Duodenal mucosa (tissue), 2 donors: ENCODE data around the gene PPP5C.

Source experiments
- H3K27ac ChIP-seq: one replicate; pipeline ENCODE4 v1.7.0; 2013; ENCODE audit warnings: low read depth, low read length
- H3K27me3 ChIP-seq, 2 donors: one replicate each; pipeline ENCODE4 v1.7.0; 2013; ENCODE audit warnings: low read length in 2 of 2, control low read depth in 1 of 2; ENCODE audit not compliant: insufficient read depth in 2 of 2, control insufficient read depth in 1 of 2
- H3K36me3 ChIP-seq, 2 donors: one replicate each; pipeline ENCODE4 v1.7.0; 2013; ENCODE audit warnings: low read length in 2 of 2, control low read depth in 1 of 2; ENCODE audit not compliant: insufficient read depth in 2 of 2, control insufficient read depth in 1 of 2
- H3K4me1 ChIP-seq, 2 donors: one replicate each; pipeline ENCODE4 v1.7.0; 2013; ENCODE audit warnings: low read length in 2 of 2, control low read depth in 1 of 2; ENCODE audit not compliant: insufficient read depth in 2 of 2, control insufficient read depth in 1 of 2
- H3K4me3 ChIP-seq, 2 donors: one replicate each; pipeline ENCODE4 v1.7.0; 2013; ENCODE audit warnings: low read length in 2 of 2, low read depth in 1 of 2
- H3K9ac ChIP-seq, 2 donors: one replicate each; pipeline ENCODE4 v1.7.0; 2013; ENCODE audit warnings: low read length in 2 of 2, low read depth in 1 of 2
- H3K9me3 ChIP-seq, 2 donors: one replicate each; pipeline ENCODE4 v1.7.0; 2013; ENCODE audit warnings: low read length in 2 of 2, control low read depth in 1 of 2; ENCODE audit not compliant: control insufficient read depth in 1 of 2

PPP5C gene

GRCh38 chr19:46384396-46384795 is 37.5 kb downstream of the PPP5C start:
- H3K9ac ChIP-seq = no peak overlapping the region
- no peaks in the 10 kb centered on the region for H3K9me3 ChIP-seq
- no peaks in the 10 kb centered on the region for H3K4me1 ChIP-seq
- H3K36me3 ChIP-seq = peaks cover 47 to 79% of the 10 kb centered on the region in 2 donors
- no peak overlapping the region for H3K27ac ChIP-seq
- H3K4me3 ChIP-seq = no peak overlapping the region
- no peaks in the 10 kb centered on the region for H3K27me3 ChIP-seq

DNA sequence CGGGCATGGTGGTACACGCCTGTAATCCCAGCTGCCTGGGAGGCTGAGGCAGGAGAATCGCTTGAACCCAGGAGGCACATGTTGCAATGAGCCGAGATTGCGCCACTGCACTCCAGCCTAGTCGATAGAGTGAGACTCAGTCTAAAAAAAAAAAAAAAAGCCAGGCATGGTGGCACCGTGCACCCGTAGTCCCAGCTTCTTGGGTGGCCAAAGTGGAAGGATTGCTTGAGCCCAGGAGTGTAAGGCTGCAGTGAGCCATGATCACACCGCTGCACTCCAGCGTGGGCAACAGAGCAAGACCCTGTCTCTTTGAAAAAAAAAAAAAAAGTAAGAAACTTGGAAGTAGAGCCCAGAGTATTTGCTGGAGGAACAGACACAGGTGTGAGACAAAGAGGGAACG is 38.7 kb downstream of the PPP5C start:
- H3K27ac ChIP-seq = no peak overlapping the region
- no peaks in the 10 kb centered on the region for H3K4me1 ChIP-seq
- peaks cover 43 to 79% of the 10 kb centered on the region in 2 donors for H3K36me3 ChIP-seq
- H3K9me3 ChIP-seq = no peaks in the 10 kb centered on the region
- no peak overlapping the region for H3K4me3 ChIP-seq
- H3K9ac ChIP-seq = no peak overlapping the region
- no peaks in the 10 kb centered on the region for H3K27me3 ChIP-seq

GRCh38 chr19:46386151-46386550 is 39.3 kb downstream of the PPP5C start:
- H3K27ac ChIP-seq = no peak overlapping the region
- no peak overlapping the region for H3K4me3 ChIP-seq
- H3K4me1 ChIP-seq = no peaks in the 10 kb centered on the region
- H3K9me3 ChIP-seq = no peaks in the 10 kb centered on the region
- H3K36me3 ChIP-seq = peaks cover 42 to 81% of the 10 kb centered on the region in 2 donors
- no peaks in the 10 kb centered on the region for H3K27me3 ChIP-seq
- no peak overlapping the region for H3K9ac ChIP-seq

DNA sequence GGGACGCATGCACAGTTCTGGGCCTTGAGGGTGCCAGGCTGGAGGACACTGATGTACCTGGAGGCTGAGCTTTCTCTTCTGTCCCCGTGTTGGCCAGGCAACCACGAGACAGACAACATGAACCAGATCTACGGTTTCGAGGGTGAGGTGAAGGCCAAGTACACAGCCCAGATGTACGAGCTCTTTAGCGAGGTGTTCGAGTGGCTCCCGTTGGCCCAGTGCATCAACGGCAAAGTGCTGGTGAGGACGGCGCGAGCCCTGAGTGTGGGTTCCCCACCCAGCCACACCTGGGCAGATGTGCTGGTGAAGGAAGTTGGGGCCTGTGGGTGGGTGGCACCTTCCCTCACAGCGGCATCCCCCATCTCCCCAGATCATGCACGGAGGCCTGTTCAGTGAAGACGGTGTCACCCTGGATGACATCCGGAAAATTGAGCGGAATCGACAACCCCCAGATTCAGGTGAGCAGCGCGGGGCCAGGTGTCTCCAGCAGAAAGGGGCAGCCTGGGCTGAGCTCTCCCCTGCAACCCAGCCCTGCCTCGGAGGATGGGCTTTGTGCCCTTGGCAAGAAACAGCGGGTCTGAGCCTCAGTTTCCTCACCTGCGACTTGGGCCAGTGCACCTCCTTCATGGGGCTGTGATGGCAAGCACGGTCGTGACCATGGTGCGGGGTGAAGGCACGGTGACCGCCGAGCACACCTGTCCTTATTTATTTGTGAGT is 40.3 kb downstream of the PPP5C start:
- Histone ChIP-seq H3K27ac (no peak overlapping the region), H3K9me3 (no peaks in the 10 kb centered on the region), H3K4me1 (peaks cover 0 to under 1% of the 10 kb centered on the region in 2 donors), H3K4me3 (no peak overlapping the region), H3K9ac (no peak overlapping the region), H3K36me3 (peaks cover 42 to 81% of the 10 kb centered on the region in 2 donors), H3K27me3 (no peaks in the 10 kb centered on the region)

GRCh38 chr19:46387713-46388130 is 40.8 kb downstream of the PPP5C start:
- H3K4me1 ChIP-seq = peaks cover 0 to 3% of the 10 kb centered on the region in 2 donors
- no peaks in the 10 kb centered on the region for H3K27me3 ChIP-seq
- no peaks in the 10 kb centered on the region for H3K9me3 ChIP-seq
- no peak overlapping the region for H3K9ac ChIP-seq
- H3K27ac ChIP-seq = no peak overlapping the region
- H3K4me3 ChIP-seq = no peak overlapping the region
- peaks cover 39 to 76% of the 10 kb centered on the region in 2 donors for H3K36me3 ChIP-seq

GRCh38 chr19:46388311-46389095 is 41.6 kb downstream of the PPP5C start:
- Histone ChIP-seq H3K9ac (no peak overlapping the region), H3K27ac (no peak overlapping the region), H3K27me3 (no peaks in the 10 kb centered on the region), H3K9me3 (no peaks in the 10 kb centered on the region), H3K4me1 (peaks cover 0 to 3% of the 10 kb centered on the region in 2 donors), H3K36me3 (peaks cover 36 to 70% of the 10 kb centered on the region in 2 donors), H3K4me3 (no peak overlapping the region)

- Histone ChIP-seq H3K4me3 (no peak overlapping the region), H3K36me3 (peaks cover 23 to 56% of the 10 kb centered on the region in 2 donors), H3K9me3 (no peaks in the 10 kb centered on the region), H3K27me3 (no peaks in the 10 kb centered on the region), H3K9ac (no peak overlapping the region), H3K4me1 (peaks cover 0 to 3% of the 10 kb centered on the region in 2 donors), H3K27ac (no peak overlapping the region)
Observed at GRCh38 chr19:46390121-46390858, 43.4 kb downstream of the PPP5C start.

GRCh38 chr19:46390866-46391265 is 44.0 kb downstream of the PPP5C start:
- H3K27me3 ChIP-seq = no peaks in the 10 kb centered on the region
- no peak overlapping the region for H3K9ac ChIP-seq
- H3K27ac ChIP-seq = no peak overlapping the region
- peaks cover 23 to 55% of the 10 kb centered on the region in 2 donors for H3K36me3 ChIP-seq
- H3K4me3 ChIP-seq = no peak overlapping the region
- no peaks in the 10 kb centered on the region for H3K9me3 ChIP-seq
- H3K4me1 ChIP-seq = peaks cover 0 to 3% of the 10 kb centered on the region in 2 donors

- H3K27ac ChIP-seq = no peak overlapping the region
- no peak overlapping the region for H3K4me3 ChIP-seq
- H3K4me1 ChIP-seq = peaks cover 0 to 3% of the 10 kb centered on the region in 2 donors
- H3K27me3 ChIP-seq = no peaks in the 10 kb centered on the region
- H3K9me3 ChIP-seq = no peaks in the 10 kb centered on the region
- H3K9ac ChIP-seq = no peak overlapping the region
- peaks cover 23 to 50% of the 10 kb centered on the region in 2 donors for H3K36me3 ChIP-seq
Observed at GRCh38 chr19:46391296-46392251, 44.7 kb downstream of the PPP5C start.
